LNCaP clone FGC (cell line): ENCODE data around the gene ARHGAP15.

Experiments
- DNase-seq: peaks from one replicate; pipeline ENCODE4 v3.0.0-alpha.2; 2011; ENCODE audit warnings: low read depth
- H3K4me3 ChIP-seq: 2 replicates; pipeline ENCODE4 v1.5.1; 2011; ENCODE audit warnings: mild to moderate bottlenecking, low read depth, low read length, control low read depth
- TF ChIP-seq, protein P1 (sequence below): IDR thresholded peaks from 2 replicates; pipeline ENCODE4 v1.5.1; 2012; ENCODE audit warnings: mild to moderate bottlenecking; ENCODE audit not compliant: control insufficient read depth, insufficient read depth; ENCODE audit errors: extremely low read depth

The ARHGAP15 gene

DNA sequence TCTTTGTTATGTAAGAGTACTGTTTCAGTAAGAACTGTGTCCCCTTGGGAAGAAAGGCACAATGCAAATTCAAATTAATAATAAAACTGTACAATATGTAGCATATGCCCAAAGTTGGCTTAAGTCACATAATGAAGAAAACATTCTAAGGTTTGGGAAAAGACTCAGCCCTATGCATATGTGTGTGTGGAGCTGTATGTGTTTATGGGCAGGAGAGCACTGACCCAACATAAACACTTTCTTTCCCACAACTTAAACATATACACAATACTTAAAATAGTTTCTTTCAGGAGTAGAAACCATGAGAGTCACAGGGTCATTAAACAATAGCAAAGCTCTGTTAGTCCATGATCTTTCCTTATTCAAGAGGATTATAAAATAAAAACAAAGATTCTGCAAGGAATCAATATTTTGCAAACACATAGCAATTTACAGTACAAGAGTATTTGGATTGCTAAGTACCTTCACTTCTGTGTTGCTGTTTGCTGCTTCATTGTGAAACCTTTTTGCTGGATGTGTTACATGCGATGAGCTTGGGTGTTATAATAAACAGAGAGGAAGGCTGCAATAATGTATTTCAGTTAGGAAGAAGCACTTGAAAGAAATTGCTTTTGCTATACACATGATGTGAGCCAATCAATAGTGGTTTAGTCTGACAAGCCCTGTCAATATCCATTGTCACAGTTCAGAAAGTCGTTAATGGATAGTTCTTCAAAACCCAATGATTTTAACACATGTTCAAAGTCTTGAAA, 347.3 kb downstream of the ARHGAP15 start:
- no peak overlapping the region for H3K4me3 ChIP-seq
- TF ChIP-seq, protein P1, sequence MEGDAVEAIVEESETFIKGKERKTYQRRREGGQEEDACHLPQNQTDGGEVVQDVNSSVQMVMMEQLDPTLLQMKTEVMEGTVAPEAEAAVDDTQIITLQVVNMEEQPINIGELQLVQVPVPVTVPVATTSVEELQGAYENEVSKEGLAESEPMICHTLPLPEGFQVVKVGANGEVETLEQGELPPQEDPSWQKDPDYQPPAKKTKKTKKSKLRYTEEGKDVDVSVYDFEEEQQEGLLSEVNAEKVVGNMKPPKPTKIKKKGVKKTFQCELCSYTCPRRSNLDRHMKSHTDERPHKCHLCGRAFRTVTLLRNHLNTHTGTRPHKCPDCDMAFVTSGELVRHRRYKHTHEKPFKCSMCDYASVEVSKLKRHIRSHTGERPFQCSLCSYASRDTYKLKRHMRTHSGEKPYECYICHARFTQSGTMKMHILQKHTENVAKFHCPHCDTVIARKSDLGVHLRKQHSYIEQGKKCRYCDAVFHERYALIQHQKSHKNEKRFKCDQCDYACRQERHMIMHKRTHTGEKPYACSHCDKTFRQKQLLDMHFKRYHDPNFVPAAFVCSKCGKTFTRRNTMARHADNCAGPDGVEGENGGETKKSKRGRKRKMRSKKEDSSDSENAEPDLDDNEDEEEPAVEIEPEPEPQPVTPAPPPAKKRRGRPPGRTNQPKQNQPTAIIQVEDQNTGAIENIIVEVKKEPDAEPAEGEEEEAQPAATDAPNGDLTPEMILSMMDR: no peak
- DNase-seq: no peak

DNA sequence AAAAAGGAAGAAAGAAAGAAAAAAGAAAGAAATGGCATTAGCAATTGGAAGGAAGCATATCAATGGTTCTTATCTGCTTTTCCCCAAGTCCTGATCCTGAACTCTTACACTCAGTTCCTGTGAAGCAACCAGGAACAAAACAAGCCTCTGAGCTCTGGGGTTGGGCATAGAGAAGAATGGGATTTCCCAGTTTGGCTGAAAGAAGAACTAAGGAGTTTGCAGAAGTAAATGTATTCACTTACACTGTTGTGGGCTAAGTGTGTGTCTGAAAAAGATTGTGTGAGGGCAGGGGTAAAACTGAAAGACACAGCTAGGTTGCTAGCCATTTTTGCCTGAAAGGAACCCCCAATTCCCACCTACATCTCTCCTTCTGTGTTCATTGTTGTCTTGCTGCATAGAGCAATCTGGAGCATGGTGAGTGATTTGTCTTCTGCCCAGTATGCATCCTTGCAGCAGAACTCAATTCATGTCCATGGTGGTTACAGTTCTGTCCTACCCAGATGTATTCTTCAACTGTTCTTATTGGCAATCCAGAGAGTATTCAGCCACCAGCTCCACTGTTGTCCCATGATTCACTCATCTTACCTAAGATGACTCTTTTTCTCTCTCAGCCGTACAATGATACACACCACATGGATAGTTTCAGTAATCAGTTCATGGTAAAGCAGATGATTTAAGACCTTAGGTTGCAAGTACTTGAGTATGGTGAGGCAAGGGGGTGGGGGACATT, 348.7 kb downstream of the ARHGAP15 start:
- no peak overlapping the region for H3K4me3 ChIP-seq
- DNase-seq: no peak
- TF ChIP-seq, protein P1: no peak

DNA sequence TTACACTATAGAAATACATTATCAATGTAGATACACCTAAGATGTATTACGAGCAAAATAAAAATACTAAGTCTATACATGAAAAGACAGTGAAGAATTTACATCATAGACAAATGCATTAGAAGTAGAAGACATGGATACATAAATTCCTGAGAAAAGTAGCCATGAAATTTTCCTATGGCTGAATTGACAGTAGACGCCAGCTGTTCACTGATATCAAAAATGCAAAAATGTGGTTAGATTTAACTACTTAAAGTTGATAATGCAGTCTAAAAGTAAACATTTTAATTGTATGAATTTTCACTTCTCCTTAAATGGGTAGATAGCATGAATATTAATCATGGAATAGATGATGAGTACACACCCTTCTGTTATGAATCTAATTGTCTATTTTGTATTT, 350.9 kb downstream of the ARHGAP15 start:
- H3K4me3 ChIP-seq: no peak overlapping the region
- TF ChIP-seq, protein P1: no peak
- DNase-seq: no peak

DNA sequence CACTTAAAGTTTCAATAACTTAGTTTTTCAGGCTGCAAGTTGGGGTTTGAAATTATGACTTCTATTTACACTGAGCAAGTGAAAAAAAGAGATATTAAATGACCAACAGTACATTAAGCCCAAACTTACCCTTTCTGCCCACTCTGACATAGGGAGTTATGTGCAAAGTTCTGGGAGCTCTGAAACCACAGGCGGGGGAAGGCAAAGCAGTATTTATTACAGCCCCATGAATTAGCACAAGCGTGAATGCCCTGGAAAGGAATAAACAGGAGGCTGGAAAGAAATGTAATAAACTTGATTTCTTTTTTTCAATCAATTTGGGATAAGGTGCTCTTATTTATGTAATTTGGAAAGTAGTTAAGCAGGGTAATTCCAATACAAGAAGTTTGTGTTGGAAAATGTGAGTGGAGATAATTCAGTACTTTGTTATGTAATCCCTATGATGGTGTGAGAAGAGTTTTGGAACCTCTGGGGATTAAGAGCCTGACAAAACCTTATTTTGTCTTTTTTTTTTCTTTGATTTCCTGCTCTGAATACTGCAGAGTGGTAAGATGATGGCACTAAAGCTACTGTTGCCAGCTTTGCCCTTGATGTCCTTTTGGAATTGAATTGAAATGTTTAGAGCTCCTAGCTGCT, 351.5 kb downstream of the ARHGAP15 start:
- TF ChIP-seq, protein P1: no peak
- H3K4me3 ChIP-seq: no peak overlapping the region
- no peak for DNase-seq

DNA sequence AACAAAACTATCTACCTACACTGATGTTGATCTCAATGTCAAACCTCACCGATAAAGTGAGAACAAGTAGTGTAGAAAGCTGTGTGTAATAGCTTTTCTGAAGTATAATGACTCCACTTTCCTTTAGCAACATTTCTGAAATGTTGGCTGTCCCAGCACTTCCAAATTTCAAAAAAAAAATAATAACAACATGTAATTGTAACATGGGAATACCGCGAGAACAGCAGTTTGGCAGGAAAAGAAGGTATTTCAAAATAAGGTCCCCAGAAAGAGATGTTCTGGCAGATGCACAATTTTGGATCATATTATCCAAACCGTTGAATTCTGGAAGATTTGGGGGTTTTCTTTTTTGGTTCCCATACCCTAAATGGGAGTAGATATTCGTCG, 352.0 kb downstream of the ARHGAP15 start:
- TF ChIP-seq, protein P1: no peak
- no peak for DNase-seq
- no peak overlapping the region for H3K4me3 ChIP-seq

DNA sequence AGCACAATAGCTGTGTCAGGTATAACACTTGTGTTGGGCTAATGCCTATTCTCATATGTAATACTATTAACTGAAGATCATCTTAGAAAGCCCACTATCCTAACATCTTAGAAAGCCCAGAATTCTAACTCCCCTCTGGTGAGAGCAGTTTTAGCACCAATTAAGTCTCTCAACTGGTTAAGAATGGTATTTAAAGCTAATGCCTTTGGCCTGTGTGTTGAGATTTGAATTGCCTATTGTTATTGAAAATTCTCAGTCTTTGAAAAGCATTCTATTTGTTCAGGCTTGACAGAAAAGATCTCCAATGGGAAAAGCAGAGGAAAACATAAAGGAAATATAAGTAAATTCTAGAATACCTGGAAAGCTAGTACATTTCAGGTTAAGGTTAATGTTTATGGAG, 352.5 kb downstream of the ARHGAP15 start:
- TF ChIP-seq, protein P1: no peak
- no peak overlapping the region for H3K4me3 ChIP-seq
- no peak for DNase-seq
